ENCODE data around the gene BCL2L2. TPM values are rescaled to one million over a fixed set of nuclear protein-coding genes. Genes with fewer than 3 reads are reported as not detected.

Gene BCL2L2
- total and polyA plus RNA-seq, 2 donors (not counting 1 experiment from before 2014, with no cell fraction given) = 5.4 to 17.8 TPM

GRCh38 chr14:23354990-23355389, 48.4 kb downstream of the BCL2L2 start:
- Mint-ChIP-seq H3K27me3 (peaks cover 58% of the 10 kb centered on the region), H3K9me3 (ENCODE audit: insufficient read depth) (no peaks in the 10 kb centered on the region), H3K4me1 (peaks cover 14% of the 10 kb centered on the region), H3K27ac (no peak overlapping the region), H3K4me3 (no peak overlapping the region)
- intact Hi-C loops (cut with micrococcal nuclease) = no loop called here
- CTCF ChIA-PET = interaction anchor here (1.4 to 2.6 kb wide), 2 partner anchors 12 to 25 kb away, joined by 4 to 12 read pairs; no protein-coding TSS in a partner anchor
- H3K9ac ChIP-seq (ENCODE audit: low read length) = no peak overlapping the region
- ATAC-seq (ENCODE audit: low read depth) (no peak), DNase-seq (no peak)
- no peaks in the 10 kb centered on the region for H3K79me2 ChIP-seq (ENCODE audit: control insufficient read depth, insufficient read depth, low read length)
- H3K27ac ChIP-seq (ENCODE audit: low read length in 2 of 2) = no peak overlapping the region
- TF ChIP-seq CTCF (IDR thresholded peaks at IDR 0.05) (no peak), EZH2 (IDR thresholded peaks at IDR 0.05; ENCODE audit: borderline replicate concordance, insufficient read depth, low read depth, low read length, poor library complexity, severe bottlenecking) (no peak)
- H3K4me2 ChIP-seq (replicated peaks; ENCODE audit: low read depth, low read length, poor library complexity, severe bottlenecking) = no peak overlapping the region
- H3K4me1 ChIP-seq (ENCODE audit: control insufficient read depth in 2 of 2, insufficient read depth in 2 of 2, low read length in 2 of 2) = peaks cover 11 to 15% of the 10 kb centered on the region in 2 donors
- H2AFZ ChIP-seq (ENCODE audit: insufficient read depth, low read depth, low read length, poor library complexity, severe bottlenecking) = no peak overlapping the region
- POLR2A ChIA-PET = no interaction called here
- H3K27me3 ChIP-seq (replicated peaks in 1 of 4; ENCODE audit: control extremely low read depth in 1 of 4, control insufficient read depth in 3 of 4, insufficient read depth in 4 of 4, low read length in 3 of 4) = peaks cover 0 to 54% (median 26%) of the 10 kb centered on the region in 4 experiments
- no peak overlapping the region for H3K4me3 ChIP-seq (ENCODE audit: control extremely low read depth in 1 of 5, extremely low read depth in 1 of 5, insufficient read depth in 1 of 5, low read depth in 2 of 5, low read length in 4 of 5)
- peaks cover 0 to 4% (median 3%) of the 10 kb centered on the region in 3 donors for H3K9me3 ChIP-seq (ENCODE audit: control extremely low read depth in 1 of 3, control insufficient read depth in 2 of 3, insufficient read depth in 1 of 3, low read length in 2 of 3)
- 92% methylated on average over 4 of the region's 6 CpGs for WGBS (ENCODE audit: insufficient coverage)
- no peaks in the 10 kb centered on the region for H3K36me3 ChIP-seq (replicated peaks in 1 of 2; ENCODE audit: control extremely low read depth in 1 of 2, control insufficient read depth in 1 of 2, extremely low read depth in 1 of 2, insufficient read depth in 2 of 2, low read length in 1 of 2)
- H4K20me1 ChIP-seq (ENCODE audit: control insufficient read depth, insufficient read depth, low read length, poor library complexity, severe bottlenecking) = no peaks in the 10 kb centered on the region

DNA sequence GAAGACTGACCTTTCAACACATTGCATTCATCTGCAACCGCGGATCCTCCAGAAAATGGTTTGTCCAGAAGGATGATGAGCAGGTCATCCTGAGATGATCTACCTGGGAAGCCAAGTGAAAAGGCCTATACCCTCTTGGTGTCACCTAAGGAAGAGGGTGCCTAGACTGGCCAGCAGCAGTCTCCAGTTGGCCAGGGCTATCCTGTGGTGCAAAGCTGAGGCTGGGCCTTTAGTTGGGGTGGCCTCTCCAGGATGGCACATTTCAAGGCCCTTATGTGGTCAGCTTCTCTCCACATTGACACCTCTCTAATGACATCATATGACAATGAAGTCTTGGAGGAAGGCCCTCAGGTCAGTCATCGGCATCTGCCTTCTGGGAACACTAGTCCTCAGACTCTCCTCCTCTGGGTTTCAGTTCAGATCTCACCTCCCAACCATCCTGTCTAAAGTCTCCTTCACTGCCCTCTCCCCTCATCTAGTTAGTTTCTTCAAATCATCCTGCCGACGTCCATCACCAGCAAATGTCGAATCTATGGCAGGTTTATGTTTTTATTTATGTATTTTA, 49.3 kb downstream of the BCL2L2 start:
- CTCF ChIA-PET = interaction anchor here (1.4 kb wide), 1 partner anchor 13 kb away, joined by 4 read pairs; no protein-coding TSS in a partner anchor
- H3K9me3 ChIP-seq (ENCODE audit: control extremely low read depth in 1 of 3, control insufficient read depth in 2 of 3, insufficient read depth in 1 of 3, low read length in 2 of 3) = peaks cover 0 to 4% (median 3%) of the 10 kb centered on the region in 3 donors
- WGBS (ENCODE audit: insufficient coverage) = 100% methylated on average over 1 of the region's 6 CpGs
- TF ChIP-seq EZH2 (IDR thresholded peaks at IDR 0.05; ENCODE audit: borderline replicate concordance, insufficient read depth, low read depth, low read length, poor library complexity, severe bottlenecking) = no peak
- TF ChIP-seq CTCF (IDR thresholded peaks at IDR 0.05) = no peak
- H3K36me3 ChIP-seq (replicated peaks in 1 of 2; ENCODE audit: control extremely low read depth in 1 of 2, control insufficient read depth in 1 of 2, extremely low read depth in 1 of 2, insufficient read depth in 2 of 2, low read length in 1 of 2) = no peaks in the 10 kb centered on the region
- no peak overlapping the region for H2AFZ ChIP-seq (ENCODE audit: insufficient read depth, low read depth, low read length, poor library complexity, severe bottlenecking)
- Mint-ChIP-seq H3K27ac (no peak overlapping the region), H3K27me3 (peaks cover 52% of the 10 kb centered on the region), H3K9me3 (ENCODE audit: insufficient read depth) (no peaks in the 10 kb centered on the region), H3K4me3 (no peak overlapping the region), H3K4me1 (peaks cover 14% of the 10 kb centered on the region)
- H3K4me3 ChIP-seq (ENCODE audit: control extremely low read depth in 1 of 5, extremely low read depth in 1 of 5, insufficient read depth in 1 of 5, low read depth in 2 of 5, low read length in 4 of 5) = no peak overlapping the region
- H3K79me2 ChIP-seq (ENCODE audit: control insufficient read depth, insufficient read depth, low read length) = no peaks in the 10 kb centered on the region
- POLR2A ChIA-PET = no interaction called here
- DNase-seq (no peak), ATAC-seq (ENCODE audit: low read depth) (no peak)
- H4K20me1 ChIP-seq (ENCODE audit: control insufficient read depth, insufficient read depth, low read length, poor library complexity, severe bottlenecking) = no peaks in the 10 kb centered on the region
- intact Hi-C loops (cut with micrococcal nuclease) = no loop called here
- peaks cover 11 to 15% of the 10 kb centered on the region in 2 donors for H3K4me1 ChIP-seq (ENCODE audit: control insufficient read depth in 2 of 2, insufficient read depth in 2 of 2, low read length in 2 of 2)
- no peak overlapping the region for H3K27ac ChIP-seq (ENCODE audit: low read length in 2 of 2)
- peaks cover 0 to 50% (median 21%) of the 10 kb centered on the region in 4 experiments for H3K27me3 ChIP-seq (replicated peaks in 1 of 4; ENCODE audit: control extremely low read depth in 1 of 4, control insufficient read depth in 3 of 4, insufficient read depth in 4 of 4, low read length in 3 of 4)
- H3K9ac ChIP-seq (ENCODE audit: low read length) = no peak overlapping the region
- H3K4me2 ChIP-seq (replicated peaks; ENCODE audit: low read depth, low read length, poor library complexity, severe bottlenecking) = no peak overlapping the region

Measured in B cell (primary cell).